ENCODE data around the gene OVAAL.
A peak's percentile ranks its signal among the peaks of the same experiment; 100 is the strongest.

Gene OVAAL

DNA sequence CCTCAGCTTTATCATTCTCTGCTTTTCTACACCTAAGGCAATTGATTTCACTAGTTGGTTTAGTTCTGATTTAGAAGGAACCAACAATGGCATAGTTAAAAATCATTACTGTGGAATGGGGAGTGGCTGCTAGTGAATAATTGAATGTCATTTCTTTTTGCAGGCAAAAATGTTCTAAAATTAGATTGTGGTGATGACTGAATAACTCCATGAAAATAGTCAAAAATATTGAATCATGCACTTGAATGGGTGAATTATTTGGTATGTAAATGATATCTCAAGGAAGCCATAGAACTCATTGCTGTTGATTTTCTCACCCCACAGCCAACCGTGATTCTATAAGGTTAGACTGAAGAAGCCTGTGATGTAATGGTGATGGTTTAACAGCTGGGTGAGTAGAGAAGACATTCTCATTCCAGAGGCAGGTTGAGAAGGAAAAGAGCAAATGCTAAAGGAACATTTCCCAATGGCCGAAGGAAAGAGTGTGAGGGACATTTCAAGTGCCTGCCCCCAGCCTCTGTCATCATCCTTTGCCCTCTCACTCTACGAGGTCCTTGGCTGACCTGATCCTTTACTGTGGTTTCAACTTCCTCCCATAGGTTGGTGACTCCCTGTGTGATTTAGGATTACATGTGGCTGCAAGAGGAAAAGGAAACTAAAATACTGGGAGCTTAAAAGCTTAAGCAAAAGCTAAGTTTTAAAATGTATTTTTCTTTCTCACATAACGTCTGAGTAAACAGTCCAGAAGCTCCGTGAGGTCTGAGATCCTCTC is 12.5 kb downstream of the OVAAL start:
- no peak for DNase-seq (ENCODE audit: low spot score)

DNA sequence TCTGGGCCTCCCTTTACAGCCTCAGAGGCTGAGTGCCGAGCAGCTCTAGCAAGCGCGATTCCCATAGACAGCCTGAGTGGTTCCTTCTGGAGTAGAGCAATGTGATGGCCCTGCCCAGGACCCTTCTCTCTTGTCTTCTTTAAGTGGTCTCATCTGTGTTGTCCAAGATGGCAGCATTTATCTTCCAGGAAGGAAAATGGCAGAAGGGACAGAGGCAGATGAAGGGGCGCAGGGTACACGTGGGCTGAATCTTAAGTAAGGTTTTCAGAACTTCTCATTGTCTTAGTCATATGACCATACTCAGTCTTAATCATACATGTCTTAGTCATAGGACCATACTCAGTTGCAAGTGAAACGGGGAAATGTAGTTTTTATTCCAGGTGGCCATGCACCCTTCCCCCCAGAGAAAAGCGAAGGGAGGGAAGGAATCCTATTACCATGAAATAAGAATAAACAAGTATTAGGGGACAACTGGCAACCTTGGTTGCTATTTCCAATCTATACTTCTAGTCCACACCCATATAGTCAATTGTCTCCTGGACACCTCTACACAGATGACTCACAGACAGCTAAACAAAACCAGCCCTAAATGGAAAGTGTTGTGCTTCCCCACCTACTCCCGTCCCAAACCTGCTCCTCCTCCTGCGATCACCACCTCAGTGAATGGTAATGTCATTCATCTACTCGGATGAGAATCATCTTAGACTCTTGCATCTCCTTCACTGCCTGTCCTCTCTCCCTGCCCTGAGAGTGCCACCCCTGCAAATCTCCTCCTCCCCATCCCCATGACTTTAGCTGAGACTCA is 13.3 kb downstream of the OVAAL start:
- no peak for DNase-seq (ENCODE audit: low spot score)

DNA sequence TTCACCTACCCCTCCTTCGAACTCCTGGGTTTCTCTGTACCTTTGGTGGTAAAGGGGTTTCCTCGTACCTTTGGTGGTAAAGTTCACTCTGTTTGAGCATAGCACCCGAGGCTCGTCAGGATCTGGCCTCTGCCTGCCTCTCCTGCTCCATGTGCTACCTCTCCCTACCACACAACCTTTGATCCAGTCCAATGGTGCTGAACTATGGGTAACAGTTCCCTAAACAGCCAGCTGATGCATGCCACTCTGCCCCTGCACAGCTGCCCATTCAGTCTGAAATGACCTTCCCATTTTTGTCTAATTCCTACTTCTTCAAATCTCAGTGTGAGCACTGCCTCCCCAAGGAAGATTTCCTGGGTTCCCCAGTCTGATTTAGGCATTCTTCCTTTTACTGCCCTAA is 14.0 kb downstream of the OVAAL start:
- DNase-seq (ENCODE audit: low spot score): no peak

DNA sequence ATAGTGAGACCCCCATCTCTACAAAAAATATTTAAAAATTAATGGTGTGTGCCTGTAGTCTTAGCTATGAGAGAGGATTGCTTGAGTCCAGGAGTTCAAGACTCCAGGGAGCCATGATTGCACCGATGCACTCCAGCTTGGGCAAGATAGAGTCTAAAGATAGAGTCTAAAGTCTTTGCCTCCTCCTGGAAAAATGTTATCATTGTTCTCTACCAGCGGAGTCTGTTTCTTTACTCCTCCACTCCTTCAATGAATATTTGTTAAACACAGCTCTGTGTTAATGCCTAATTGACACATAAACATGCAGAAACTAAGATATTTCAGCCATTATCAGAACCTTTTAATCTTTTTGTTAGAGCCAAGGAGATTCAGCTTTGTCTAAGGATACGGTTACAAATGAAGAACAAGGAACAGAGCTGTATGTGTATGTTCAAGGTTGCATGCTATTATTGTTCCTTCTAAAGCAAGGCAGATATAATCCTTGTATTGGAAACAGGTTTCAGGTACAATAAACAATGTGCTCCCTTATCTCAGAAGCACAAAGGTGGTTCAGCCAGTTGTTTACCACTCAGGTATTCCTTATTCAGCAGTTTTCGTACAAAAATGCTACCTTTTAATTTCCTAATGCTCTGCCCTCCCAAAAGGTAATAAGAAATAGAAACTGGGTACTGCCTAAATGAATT is 15.4 kb downstream of the OVAAL start:
- no peak for DNase-seq (ENCODE audit: low spot score)

DNA sequence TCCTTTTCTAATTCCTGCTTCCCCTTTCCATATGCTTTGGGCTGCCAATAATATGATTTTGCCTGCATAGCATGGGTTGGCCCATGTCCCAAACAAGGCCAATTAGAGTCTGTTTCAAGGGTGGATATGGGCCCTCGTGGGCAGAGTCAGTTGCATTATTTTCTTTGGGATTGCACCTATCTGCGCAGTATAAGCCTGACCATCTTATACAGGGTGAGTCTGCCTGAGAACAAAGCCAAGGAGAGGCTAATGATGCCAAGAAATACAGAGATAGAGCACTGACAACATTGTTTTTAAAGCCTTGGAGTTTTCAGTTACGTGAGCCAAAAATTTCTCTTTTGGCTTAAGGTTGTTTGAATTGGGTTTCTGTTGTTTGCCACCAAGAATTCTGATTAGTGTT is 18.6 kb downstream of the OVAAL start:
- no peak for DNase-seq (ENCODE audit: low spot score)

DNA sequence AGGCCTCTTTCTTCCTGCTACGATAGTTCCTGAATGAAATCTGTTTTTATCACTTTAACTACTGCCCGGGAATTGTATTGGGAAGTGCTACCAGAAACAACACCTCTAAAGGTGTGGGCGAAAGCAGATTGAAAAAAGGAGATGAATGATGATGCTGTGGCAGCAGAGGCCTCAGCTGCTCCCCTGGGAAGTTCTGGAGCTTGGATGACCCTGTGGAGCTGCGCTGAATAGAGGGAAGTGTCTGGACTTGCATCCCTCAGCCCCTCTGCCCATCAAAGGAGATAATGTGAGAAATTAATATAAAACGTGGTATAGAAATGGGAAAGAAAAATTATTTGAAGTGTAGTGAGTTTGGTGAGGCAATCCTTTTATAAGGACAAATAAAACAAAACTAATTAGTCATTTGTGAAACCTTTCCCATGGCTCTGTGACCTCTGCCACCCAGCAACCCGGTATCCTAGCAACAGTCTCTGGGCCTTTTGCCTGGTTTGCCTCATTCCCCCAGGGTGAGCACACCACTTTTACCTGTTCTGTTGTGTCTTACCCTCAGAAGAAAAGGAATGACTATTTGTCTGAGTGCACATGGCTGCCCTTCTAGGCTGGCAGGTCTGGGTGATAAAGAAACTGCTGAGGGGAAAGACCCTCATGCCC is 21.3 kb downstream of the OVAAL start:
- peak; percentile 41 for DNase-seq (ENCODE audit: low spot score)

DNA sequence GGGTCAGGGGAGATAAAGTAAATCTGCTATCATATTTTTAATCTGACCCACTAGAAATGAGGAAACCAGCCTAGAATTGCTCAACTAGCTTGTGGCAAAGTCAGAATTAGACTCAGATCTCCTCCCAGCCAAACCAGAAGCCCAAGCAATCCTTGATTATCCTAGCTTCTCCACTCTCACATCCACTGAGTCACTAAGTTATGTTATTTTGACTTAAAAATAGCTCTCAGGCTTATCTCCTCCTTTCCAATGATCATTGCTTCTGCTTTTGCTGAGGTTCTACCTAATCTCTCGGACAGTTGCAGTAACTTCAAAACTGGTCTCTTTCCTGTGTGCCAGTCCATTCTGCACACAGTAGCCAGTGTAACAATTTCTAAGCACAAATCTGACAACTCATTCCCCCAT is 22.9 kb downstream of the OVAAL start:
- DNase-seq (ENCODE audit: low spot score): no peak

DNA sequence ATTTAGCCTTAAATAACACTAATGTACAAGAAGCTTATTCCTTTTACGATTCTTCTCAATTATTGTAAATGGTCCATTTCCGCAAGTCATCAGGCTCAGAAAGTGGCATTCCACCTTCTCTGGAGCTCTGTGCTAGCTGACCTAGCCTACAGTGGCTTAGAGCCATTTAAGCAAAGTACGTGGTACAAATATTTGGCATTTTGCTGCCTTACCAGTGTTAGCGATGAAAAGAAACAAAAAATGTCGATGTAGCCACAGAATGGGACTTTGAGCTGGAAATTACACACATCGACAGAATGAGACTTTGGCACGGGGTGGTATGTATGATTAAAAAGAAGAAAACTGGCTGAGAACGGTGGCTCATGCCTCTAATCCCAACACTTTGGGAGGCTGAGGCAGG is 26.1 kb downstream of the OVAAL start:
- DNase-seq (ENCODE audit: low spot score): no peak

DNA sequence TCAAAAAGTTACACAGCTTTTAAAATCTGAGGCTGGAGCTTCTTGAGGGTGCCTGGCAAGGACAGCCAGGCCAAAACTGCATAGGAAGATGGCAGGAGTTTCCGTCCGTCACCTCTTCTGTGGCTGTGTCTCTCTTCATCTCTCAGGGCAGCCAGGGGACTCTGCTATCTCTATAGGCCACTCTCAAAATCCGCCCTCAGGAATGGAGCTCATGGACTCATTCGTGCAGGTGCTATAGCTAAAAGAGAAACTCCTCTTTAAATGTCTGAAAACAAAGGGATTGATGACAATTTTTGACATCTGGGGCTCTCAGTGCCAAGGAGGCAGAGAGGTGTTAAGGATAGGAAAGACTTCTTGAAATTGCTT is 27.2 kb downstream of the OVAAL start:
- DNase-seq (ENCODE audit: low spot score): no peak

DNA sequence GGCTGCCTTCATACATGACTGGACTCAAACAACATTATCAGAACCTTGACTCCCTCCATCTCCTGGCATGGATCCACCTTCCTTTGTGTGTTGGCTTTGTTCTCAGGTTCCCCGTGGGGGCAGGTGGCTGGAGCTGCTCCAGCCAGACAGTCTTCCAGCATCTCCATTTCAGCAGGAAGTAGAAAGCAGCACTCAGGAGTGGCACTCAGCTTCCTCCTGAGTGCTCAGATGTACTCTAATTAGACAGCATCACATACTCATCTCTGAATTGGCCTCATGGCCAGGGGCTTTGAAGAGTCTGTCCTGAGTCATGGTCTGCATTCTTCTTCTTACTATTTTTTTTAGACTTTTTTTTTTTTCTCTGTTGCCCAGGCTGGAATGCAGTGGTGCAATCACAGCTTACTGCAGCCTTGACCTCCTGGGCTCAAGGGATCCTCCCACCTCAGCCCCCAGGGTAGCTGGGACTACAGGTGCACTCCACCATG is 27.9 kb downstream of the OVAAL start:
- peak; percentile 33 for DNase-seq (ENCODE audit: low spot score)

DNA sequence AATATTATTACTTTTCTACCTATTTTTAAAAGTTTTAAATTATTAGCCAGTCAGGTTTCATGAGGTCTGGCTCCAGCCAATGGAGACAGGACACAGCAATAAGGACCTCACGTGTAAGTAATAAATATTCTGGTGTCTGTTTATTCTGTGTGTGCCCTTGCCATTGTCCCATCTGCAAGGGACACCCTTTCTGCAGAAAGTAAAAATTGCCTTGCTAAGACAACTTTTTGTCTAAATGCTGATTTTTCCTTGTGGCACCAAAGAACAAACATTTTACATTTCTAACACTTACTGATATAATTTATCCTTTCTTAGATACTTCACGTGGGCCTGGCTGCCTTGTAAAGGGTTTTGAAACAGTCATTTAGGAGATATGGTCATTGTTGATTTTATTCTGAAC is 29.4 kb downstream of the OVAAL start:
- no peak for DNase-seq (ENCODE audit: low spot score)

DNA sequence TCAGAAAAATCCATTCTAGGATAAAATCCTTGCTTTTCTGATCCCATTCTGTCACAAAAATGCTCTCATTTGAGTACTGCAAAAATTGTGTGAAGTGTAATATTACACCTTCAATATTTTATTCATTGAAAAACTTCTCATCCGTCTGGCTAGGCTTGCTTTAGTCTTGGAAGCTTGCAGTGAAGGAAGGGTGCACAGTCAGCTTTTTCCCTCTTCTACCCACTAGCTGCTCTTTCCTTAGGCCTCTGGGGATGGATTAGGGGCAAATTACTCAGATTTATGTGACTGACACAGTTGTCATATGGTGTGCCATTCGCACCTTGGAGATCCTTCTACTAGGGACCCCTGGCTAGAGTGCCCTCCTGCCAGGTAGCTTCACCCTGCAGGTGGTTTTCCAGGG is 32.1 kb downstream of the OVAAL start:
- DNase-seq (ENCODE audit: low spot score): no peak

DNA sequence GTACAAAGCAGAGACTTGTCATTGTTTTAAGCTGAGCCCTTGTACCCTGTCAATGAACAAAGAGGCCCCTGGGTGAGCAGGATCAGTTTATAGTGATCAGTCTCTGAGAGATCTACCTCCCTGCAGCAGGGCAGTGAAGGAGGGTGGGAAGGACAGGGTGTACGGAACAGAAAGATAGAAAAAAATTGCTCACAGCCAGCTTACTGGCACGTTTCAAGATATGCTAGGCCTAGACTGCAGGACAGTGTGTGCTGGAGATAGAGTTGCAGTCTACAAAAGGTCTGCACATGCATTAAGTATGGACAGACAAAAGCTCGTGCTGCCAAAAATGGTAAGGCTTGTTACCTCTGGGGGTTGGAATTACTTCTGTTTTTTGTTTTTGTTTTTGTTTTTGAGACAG is 34.6 kb downstream of the OVAAL start:
- DNase-seq (ENCODE audit: low spot score): no peak

DNA sequence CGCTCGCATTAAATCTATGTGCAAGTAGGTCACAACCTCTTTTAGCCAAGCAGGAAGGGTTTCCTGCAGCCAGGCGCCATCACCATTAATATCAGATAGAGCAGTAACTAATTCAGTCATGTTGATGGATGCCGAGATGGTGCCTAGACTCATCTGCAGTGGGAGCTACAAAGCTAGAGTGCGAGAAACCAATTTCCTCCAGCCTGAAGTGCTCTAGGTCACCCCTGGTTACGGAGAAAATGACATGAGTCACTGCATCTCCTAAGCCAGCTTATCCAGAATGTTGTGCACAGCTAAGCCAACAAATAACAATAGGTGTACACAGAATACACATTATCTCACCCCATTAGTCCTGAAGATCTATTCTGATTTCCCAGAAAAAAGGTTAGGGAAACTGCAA is 36.0 kb downstream of the OVAAL start:
- DNase-seq (ENCODE audit: low spot score): no peak

DNA sequence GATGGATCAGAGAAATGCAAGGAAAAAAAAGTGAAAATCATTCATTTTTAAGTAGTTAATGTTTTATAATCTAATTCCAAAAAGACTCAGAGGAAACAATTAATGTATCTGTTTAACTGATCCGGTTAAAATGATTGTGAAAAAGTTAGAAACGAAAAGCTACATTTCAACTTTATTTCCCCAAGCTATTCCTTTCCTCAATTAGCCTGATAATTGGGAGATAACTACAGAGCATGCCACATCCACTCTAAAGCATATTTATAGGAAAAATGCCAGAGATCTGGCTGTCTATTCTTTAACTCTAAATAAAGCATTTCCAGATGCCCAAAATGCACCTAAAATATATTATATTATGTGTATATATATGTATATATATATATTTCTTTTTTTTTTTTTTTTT is 37.2 kb downstream of the OVAAL start:
- DNase-seq (ENCODE audit: low spot score): no peak

DNA sequence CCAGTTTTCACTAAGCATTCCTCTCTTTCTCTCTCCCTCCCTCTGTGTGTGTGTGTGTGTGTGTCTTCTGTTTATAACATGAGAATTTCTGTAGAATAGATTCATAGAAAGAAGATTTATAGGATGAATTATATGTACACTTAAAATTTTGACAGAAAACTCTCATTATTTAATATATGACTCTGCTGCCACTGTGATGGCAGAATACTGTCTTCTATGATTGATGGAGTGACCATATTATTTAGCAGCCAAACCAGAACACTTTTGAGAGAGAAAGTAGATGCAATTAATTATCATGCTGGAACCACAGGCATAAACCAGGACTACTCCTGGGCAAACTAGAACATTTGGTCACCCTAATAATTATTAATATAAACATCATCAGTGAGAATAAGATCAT is 38.8 kb downstream of the OVAAL start:
- no peak for DNase-seq (ENCODE audit: low spot score)

DNA sequence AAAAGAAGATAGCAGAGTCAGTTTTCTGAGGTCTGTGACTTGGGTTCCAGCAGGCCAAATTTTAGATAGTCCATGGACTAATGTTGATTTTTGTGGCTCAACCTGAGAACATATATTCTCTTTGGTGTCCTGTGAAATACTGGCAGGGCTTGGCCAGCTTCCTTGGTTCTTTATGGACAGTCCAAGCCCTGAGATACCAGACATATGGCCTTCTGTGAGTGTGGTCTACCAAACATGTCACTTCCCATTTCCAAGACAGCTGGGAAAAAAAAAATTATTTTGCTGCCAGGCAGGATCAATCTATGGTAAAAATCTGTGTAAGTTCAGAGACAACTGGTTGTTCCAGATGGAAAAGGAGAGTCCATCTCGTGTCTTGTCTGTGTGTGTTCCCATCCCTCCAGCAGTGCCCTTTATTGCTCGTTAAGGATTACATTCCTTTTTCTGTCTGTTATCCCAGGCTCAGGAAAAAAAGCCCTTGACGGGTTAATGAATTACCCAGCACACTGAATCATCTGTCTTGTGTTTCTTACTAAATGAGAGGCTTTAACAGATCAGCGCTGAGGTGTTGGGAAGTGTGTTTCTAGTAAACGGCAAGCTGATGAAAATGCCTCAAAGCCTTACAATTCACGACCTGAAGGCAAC is 39.7 kb downstream of the OVAAL start:
- no peak for DNase-seq (ENCODE audit: low spot score)

DNA sequence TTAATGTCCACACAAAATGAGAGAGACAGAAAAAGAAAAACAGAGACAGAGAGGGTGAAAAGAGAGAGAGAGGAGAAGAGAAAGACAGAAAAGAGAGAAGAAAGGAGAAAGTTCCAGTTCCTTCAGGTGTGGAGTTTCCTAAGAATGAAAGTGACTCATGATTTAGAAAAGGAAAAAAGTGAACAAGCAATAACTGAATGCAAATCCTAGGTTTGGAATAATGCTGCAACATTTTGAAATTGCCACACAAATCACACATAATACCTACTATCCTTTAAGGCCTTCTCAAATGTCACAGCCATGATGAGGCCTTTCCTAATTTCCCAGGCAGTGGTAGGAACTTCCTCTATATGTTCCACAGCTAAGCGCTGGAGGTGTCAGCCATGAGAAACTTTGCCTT is 41.6 kb downstream of the OVAAL start:
- no peak for DNase-seq (ENCODE audit: low spot score)

DNA sequence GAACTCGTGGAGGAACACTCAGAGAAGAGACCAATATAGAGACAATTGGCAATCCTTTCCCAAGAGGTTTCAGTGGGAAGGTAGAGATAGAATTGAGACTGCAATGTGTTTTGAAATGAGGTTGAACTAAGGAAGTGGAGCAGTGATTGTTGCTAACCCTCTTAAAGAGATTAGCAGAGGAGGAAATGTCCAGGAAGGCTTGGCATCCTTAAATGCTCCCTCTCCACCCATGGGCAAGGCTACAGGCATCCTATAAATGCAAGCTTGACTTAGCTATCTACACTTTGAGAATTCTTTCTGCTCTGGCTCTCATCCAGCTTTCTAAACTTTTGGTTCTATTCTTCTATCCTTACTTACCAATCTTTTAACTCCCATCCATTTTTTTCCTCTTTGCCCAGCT is 42.7 kb downstream of the OVAAL start:
- no peak for DNase-seq (ENCODE audit: low spot score)

DNA sequence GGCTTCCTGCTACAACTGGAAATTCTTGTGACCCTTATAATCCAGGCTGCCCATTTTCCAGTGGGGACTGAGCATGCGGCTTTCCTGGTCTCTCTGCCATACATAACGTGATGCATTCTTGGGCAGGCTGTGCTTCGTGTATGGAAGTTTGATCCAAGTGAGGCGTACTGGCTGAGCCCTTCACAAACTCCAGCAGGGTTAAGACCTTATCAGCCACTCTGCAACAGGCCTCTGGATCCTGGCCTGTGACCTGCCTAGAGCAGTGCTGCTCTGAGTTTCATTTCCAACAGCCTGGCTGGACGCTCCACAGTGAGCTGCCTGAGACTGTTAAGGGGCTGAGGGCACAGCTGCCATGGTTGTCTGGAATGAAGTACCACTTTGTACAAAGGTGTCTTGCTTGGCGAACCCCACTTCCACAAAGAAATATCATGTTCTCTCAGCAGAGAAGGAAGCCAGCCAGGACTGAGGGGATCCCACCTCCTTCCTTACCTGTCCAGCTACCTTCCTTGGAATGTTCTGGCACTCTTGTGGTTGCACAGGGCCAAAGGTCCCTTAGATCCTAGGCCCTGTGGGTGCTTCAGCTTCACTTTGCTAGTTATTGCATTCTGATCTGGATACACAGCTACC is 44.6 kb downstream of the OVAAL start:
- DNase-seq (ENCODE audit: low spot score): no peak

DNA sequence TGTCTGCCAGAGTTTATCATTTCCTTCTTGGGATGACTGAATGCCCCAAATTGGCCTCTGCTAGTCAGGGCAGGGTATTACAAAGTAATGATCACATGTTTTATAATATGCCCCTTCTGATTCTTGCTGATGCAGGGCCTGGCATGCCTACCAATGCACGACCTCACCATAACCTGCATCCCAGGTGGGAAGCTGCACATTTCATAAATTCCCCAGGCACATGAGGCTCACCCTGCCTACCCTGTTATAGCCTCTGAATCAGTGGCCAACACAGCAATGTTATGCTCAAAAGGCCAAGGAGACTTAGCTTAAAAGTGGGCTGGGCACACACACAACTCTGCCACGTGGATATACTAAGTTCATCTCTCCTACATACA is 45.1 kb downstream of the OVAAL start:
- no peak for DNase-seq (ENCODE audit: low spot score)

DNA sequence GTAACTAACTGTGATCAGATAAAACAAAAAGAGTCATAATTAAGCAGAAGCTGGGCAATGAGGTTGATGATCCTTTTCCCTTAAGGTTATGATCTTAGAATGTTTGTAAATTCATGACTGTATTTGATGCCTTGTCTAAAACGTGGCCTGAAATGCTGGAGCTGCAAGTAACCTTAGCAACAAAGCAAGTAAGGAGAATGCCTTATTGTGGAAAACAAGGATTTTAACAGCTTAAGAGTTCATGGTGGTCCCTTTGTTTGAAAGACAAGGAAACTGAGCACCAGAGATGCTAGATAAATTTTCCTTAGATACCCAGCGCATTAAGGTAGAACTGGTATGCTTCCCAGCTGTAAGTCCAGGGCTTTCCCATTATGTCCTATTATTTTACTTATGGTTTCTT is 47.4 kb downstream of the OVAAL start:
- no peak for DNase-seq (ENCODE audit: low spot score)

All from iPS-NIHi11 (cell line).